Measurements from ENCODE around the gene SPG11.

- no peak for TF ChIP-seq CTCF (IDR thresholded peaks at IDR 0.05)
- TF ChIP-seq POLR2A (IDR thresholded peaks at IDR 0.05): no peak
- TF ChIP-seq EP300 (IDR thresholded peaks at IDR 0.05): no peak
- TF ChIP-seq POLR2AphosphoS5 (IDR thresholded peaks at IDR 0.05): no peak
Observed at GRCh38 chr15:44666210-44667038, 3.0 kb upstream of the SPG11 start.
